SK-N-SH (cell line): ENCODE measurements around the gene HDAC11. TPM values are rescaled to one million over a fixed set of nuclear protein-coding genes. Genes with fewer than 3 reads are reported as not detected.

Experiments
- CTCF ChIA-PET: fragments of 300-600, 350-600 bp; formaldehyde crosslinking; extraction: SDS; loops from one replicate; lab custom pipeline; 2021; lab: Yijun Ruan, JAX
- POLR2A ChIA-PET: fragments of 350-600 bp; sonication (Branson Sonifier 250); formaldehyde crosslinking; extraction: SDS; loops from one replicate; lab custom pipeline; 2020; ENCODE audit warnings: antibody characterized with exemption, inconsistent platforms; lab: Yijun Ruan, JAX
- DNase-seq: peaks from one replicate; pipeline ENCODE4 v3.0.0; 2012
- H2AFZ ChIP-seq: fragments of 200-600 bp; sonication (generic); 2 replicates; pipeline ENCODE4 v1.8.1; 2016; ENCODE audit warnings: antibody characterized with exemption, mild to moderate bottlenecking, low read depth
- H3F3A ChIP-seq: fragments of 200-600 bp; sonication (generic); replicated peaks from 2 replicates; pipeline ENCODE3; 2016; ENCODE audit warnings: antibody characterized with exemption, mild to moderate bottlenecking; ENCODE audit not compliant: insufficient read depth
- H3K27ac ChIP-seq, 2 experiments: fragments of 200-500 bp in 1 of 2; fragments of 200-600 bp in 1 of 2; sonication (Bioruptor generic) in 1 of 2; sonication (generic), shearing (Covaris generic) in 1 of 2; 2 replicates each; pipeline versions ENCODE4 v1.5.1 to v1.6.1; 2014 to 2016; ENCODE audit warnings: low read depth in 2 of 2, inconsistent platforms in 1 of 2, low read length in 1 of 2, mild to moderate bottlenecking in 1 of 2, mixed read lengths in 1 of 2
- H3K27me3 ChIP-seq: fragments of 200-600 bp; sonication (generic), shearing (Covaris generic); 2 replicates; pipeline ENCODE4 v1.6.1; 2016; ENCODE audit warnings: mixed run types; ENCODE audit not compliant: insufficient read depth
- H3K36me3 ChIP-seq, 2 experiments: fragments of 200-500 bp in 1 of 2; fragments of 200-600 bp in 1 of 2; sonication (Bioruptor generic) in 1 of 2; sonication (generic) in 1 of 2; replicated peaks in 1 of 2; 2 replicates each; pipeline versions ENCODE3 to v1.5.1; 2014 to 2016; ENCODE audit warnings: low read length in 1 of 2, mild to moderate bottlenecking in 1 of 2; ENCODE audit not compliant: insufficient read depth in 2 of 2, control insufficient read depth in 1 of 2
- H3K4me1 ChIP-seq, 2 experiments: fragments of 200-500 bp in 1 of 2; fragments of 200-600 bp in 1 of 2; sonication (Bioruptor generic) in 1 of 2; sonication (generic), shearing (Covaris generic) in 1 of 2; 2 replicates each; pipeline versions ENCODE4 v1.5.1 to v1.6.1; 2014 to 2016; ENCODE audit warnings: low read depth in 1 of 2, low read length in 1 of 2, mixed run types in 1 of 2; ENCODE audit not compliant: insufficient read depth in 2 of 2, control insufficient read depth in 1 of 2
- H3K4me2 ChIP-seq: fragments of 200-600 bp; sonication (generic), shearing (Covaris generic); 2 replicates; pipeline ENCODE4 v1.6.1; 2017; ENCODE audit warnings: mixed run types
- H3K4me3 ChIP-seq, 2 experiments: fragments of 200-500 bp in 1 of 2; fragments of 200-600 bp in 1 of 2; sonication (Bioruptor generic) in 1 of 2; sonication (generic), shearing (Covaris generic) in 1 of 2; 2 replicates each; pipeline versions ENCODE4 v1.5.1 to v1.8.1; 2014 to 2016; ENCODE audit warnings: low read depth in 2 of 2, inconsistent platforms in 1 of 2, low read length in 1 of 2, mild to moderate bottlenecking in 1 of 2, mixed read lengths in 1 of 2, moderate library complexity in 1 of 2
- H3K79me2 ChIP-seq: fragments of 200-600 bp; sonication (generic); 2 replicates; pipeline ENCODE4 v1.8.1; 2017; ENCODE audit warnings: mild to moderate bottlenecking; ENCODE audit not compliant: insufficient read depth
- H3K9ac ChIP-seq: fragments of 200-600 bp; sonication (generic); 2 replicates; pipeline ENCODE4 v1.6.1; 2017; ENCODE audit warnings: mixed run types
- H3K9me2 ChIP-seq: fragments of 200-600 bp; sonication (generic); 2 replicates; pipeline ENCODE4 v1.6.1; 2017; ENCODE audit warnings: mixed run types
- H3K9me3 ChIP-seq: fragments of 200-600 bp; sonication (generic); 2 replicates; pipeline ENCODE4 v1.6.1; 2017; ENCODE audit warnings: mixed run types, mild to moderate bottlenecking, moderate library complexity
- H4K20me1 ChIP-seq: fragments of 200-600 bp; sonication (generic); 2 replicates; pipeline ENCODE4 v1.6.1; 2017; ENCODE audit warnings: mild to moderate bottlenecking, mixed run types; ENCODE audit not compliant: insufficient read depth
- CHD2 ChIP-seq: fragments of 150-350 bp; IDR thresholded peaks from 2 replicates; pipeline ENCODE4 v1.6.1; 2018; ENCODE audit warnings: low read length; ENCODE audit not compliant: partially characterized antibody
- EP300 ChIP-seq, 2 experiments: IDR thresholded peaks; 2 replicates each; pipeline versions ENCODE4 v1.4.0 to v1.6.1; 2012; ENCODE audit warnings: borderline replicate concordance in 1 of 2, low read depth in 1 of 2, low read length in 1 of 2
- FOSL2 ChIP-seq: IDR thresholded peaks from 2 replicates; pipeline ENCODE4 v1.4.0; 2012; ENCODE audit warnings: low read depth, mild to moderate bottlenecking, moderate library complexity, borderline replicate concordance
- GABPA ChIP-seq: IDR thresholded peaks from 2 replicates; pipeline ENCODE4 v1.4.0; 2012; ENCODE audit warnings: low read depth, mild to moderate bottlenecking
- MAX ChIP-seq: IDR thresholded peaks from 2 replicates; pipeline ENCODE4 v1.4.0; 2012; ENCODE audit warnings: low read depth
- MEF2A ChIP-seq: IDR thresholded peaks from 2 replicates; pipeline ENCODE4 v1.4.0; 2012; ENCODE audit warnings: low read depth, borderline replicate concordance
- RAD21 ChIP-seq: IDR thresholded peaks from 2 replicates; pipeline ENCODE4 v1.6.1; 2012; ENCODE audit warnings: mild to moderate bottlenecking, low read length
- RCOR1 ChIP-seq: fragments of 150-350 bp; IDR thresholded peaks from 2 replicates; pipeline ENCODE4 v1.6.1; 2017; ENCODE audit warnings: antibody characterized with exemption, low read length
- REST ChIP-seq: IDR thresholded peaks from 2 replicates; pipeline ENCODE4 v1.6.1; 2012; ENCODE audit warnings: mild to moderate bottlenecking, low read depth, low read length, moderate library complexity
- RXRA ChIP-seq: IDR thresholded peaks from 2 replicates; pipeline ENCODE4 v1.4.0; 2012; ENCODE audit warnings: low read depth, mild to moderate bottlenecking, borderline replicate concordance
- SIN3A ChIP-seq: IDR thresholded peaks from 2 replicates; pipeline ENCODE4 v1.6.1; 2012; ENCODE audit warnings: low read depth, mild to moderate bottlenecking, low read length, moderate library complexity, borderline replicate concordance
- USF2 ChIP-seq: fragments of 150-350 bp; IDR thresholded peaks from 2 replicates; pipeline ENCODE4 v1.6.1; 2017; ENCODE audit warnings: antibody characterized with exemption, low read length, low read depth, borderline replicate concordance
- WGBS: methylation state at CpG from one replicate; pipeline ENCODE4 v1.1.6; 2017; ENCODE audit warnings: low lambda C conversion rate; 5-methylcytosine and 5-hydroxymethylcytosine counted together
- polyA plus RNA-seq, 3 experiments: library from polyadenylated mRNA; depleted of rRNA; stranded (reverse); fragments of >200 nt; gene quantifications; 2 replicates each; pipeline ENCODE4 v1.2.3, GENCODE V29; 2012

Gene HDAC11
- polyA plus RNA-seq, 1 of the 3 experiments (the other 2 are of a cell fraction) = 17.5 TPM

GRCh38 chr3:13537909-13538296, 57.8 kb downstream of the HDAC11 start:
- Histone ChIP-seq H3K27ac (peak overlapping the region in 1 of 2 experiments; percentile 78; a peak in 2 of 4 replicates), H2AFZ (no peak overlapping the region)

GRCh38 chr3:13538520-13539291, 58.6 kb downstream of the HDAC11 start:
- ChIA-PET CTCF (interaction anchor here (1.6 kb wide), 1 partner anchor 10 kb away, joined by 4 read pairs; no protein-coding TSS in a partner anchor), POLR2A (no interaction called here)
- Histone ChIP-seq H3K4me3 (no peak overlapping the region), H3K4me2 (no peak overlapping the region), H3F3A (peaks cover 3% of the 10 kb centered on the region), H3K4me1 (peaks cover 0 to 13% of the 10 kb centered on the region in 2 experiments; a peak in 1 of 4 replicates), H3K27me3 (no peaks in the 10 kb centered on the region), H3K9ac (peak overlapping the region; percentile 12; the same call in 1 of the 2 replicates), H3K27ac (peak overlapping the region in 1 of 2 experiments; percentile 78; a peak in 2 of 4 replicates), H3K79me2 (no peaks in the 10 kb centered on the region), H3K9me3 (no peaks in the 10 kb centered on the region), H4K20me1 (no peaks in the 10 kb centered on the region), H2AFZ (no peak overlapping the region), H3K36me3 (no peaks in the 10 kb centered on the region), H3K9me2 (no peaks in the 10 kb centered on the region)
- DNase-seq = no peak
- TF ChIP-seq CHD2 (no peak), GABPA (no peak), RCOR1 (no peak), RXRA (no peak), RAD21 (no peak), REST (no peak), SIN3A (no peak), FOSL2 (no peak)
- 66% methylated on average over 8 of the region's 9 CpGs for WGBS

More at GRCh38 chr3:13537909-13538296, 57.8 kb downstream of the HDAC11 start:
- TF ChIP-seq USF2 = no peak
- no peak for TF ChIP-seq MAX
- TF ChIP-seq EP300 (IDR thresholded peaks at IDR 0.05; ENCODE audit: borderline replicate concordance in 1 of 2, low read depth in 1 of 2, low read length in 1 of 2) = peak in 1 of 2 experiments; percentile 11; a peak in 1 of 4 replicates
- TF ChIP-seq MEF2A = no peak
- no peak for TF ChIP-seq RAD21
- TF ChIP-seq RXRA = no peak
- Histone ChIP-seq H3K27me3 (no peaks in the 10 kb centered on the region), H3K9me2 (no peaks in the 10 kb centered on the region), H3K4me2 (no peak overlapping the region), H3F3A (peaks cover 3% of the 10 kb centered on the region), H3K9me3 (no peaks in the 10 kb centered on the region), H3K9ac (no peak overlapping the region), H4K20me1 (no peaks in the 10 kb centered on the region), H3K79me2 (no peaks in the 10 kb centered on the region), H3K4me3 (no peak overlapping the region), H3K4me1 (peaks cover 0 to 13% of the 10 kb centered on the region in 2 experiments; a peak in 1 of 4 replicates), H3K36me3 (no peaks in the 10 kb centered on the region)
- WGBS = 31% methylated on average over 6 of the region's 6 CpGs
- no peak for DNase-seq
- ChIA-PET CTCF (no interaction called here), POLR2A (no interaction called here)
